SK-N-SH treated with all-trans-retinoic acid at 6 μM for 48 hours (cell line): Measurements from ENCODE around the gene SLC22A6.

Source experiments
- ATAC-seq: fragments of 200-7000 bp; cut with Tn5 transposase; 3 replicates; pipeline ENCODE4 v1.9.1; 2020; ENCODE audit warnings: mild to moderate bottlenecking, moderate library complexity
- ARNTL ChIP-seq: fragments of 450-650 bp; formaldehyde crosslinking; IDR thresholded peaks from 2 replicates; pipeline ENCODE4 v1.5.0; 2020; ENCODE audit warnings: low read depth, mild to moderate bottlenecking, moderate library complexity, borderline replicate concordance
- CREB5 ChIP-seq: fragments of 250-450 bp; sonication (Bioruptor Pico); IDR thresholded peaks from 2 replicates; pipeline ENCODE4 v1.5.1; 2020; ENCODE audit warnings: low read depth, mild to moderate bottlenecking, moderate library complexity
- CSDC2 ChIP-seq: fragments of 250-450 bp; sonication (Bioruptor Pico); IDR thresholded peaks from 2 replicates; pipeline ENCODE4 v1.5.0; 2020; ENCODE audit warnings: mild to moderate bottlenecking, moderate library complexity
- CSRNP3 ChIP-seq: fragments of 250-450 bp; sonication (Bioruptor Pico); IDR thresholded peaks from 2 replicates; pipeline ENCODE4 v1.5.1; 2021; ENCODE audit warnings: mild to moderate bottlenecking, moderate library complexity
- ESRRG ChIP-seq: fragments of 250-450 bp; sonication (Bioruptor Pico); IDR thresholded peaks from 2 replicates; pipeline ENCODE4 v1.6.1; 2021; ENCODE audit warnings: mild to moderate bottlenecking
- GLIS3 ChIP-seq: fragments of 250-450 bp; sonication (Bioruptor Pico); IDR thresholded peaks from 2 replicates; pipeline ENCODE4 v1.5.0; 2020; ENCODE audit warnings: mild to moderate bottlenecking, moderate library complexity
- ISL1 ChIP-seq: fragments of 250-450 bp; sonication (Bioruptor Pico); IDR thresholded peaks from 2 replicates; pipeline ENCODE4 v2.1.2; 2022; ENCODE audit warnings: mild to moderate bottlenecking, moderate library complexity
- OSR1 ChIP-seq: fragments of 250-450 bp; sonication (Bioruptor Pico); IDR thresholded peaks from 2 replicates; pipeline ENCODE4 v1.8.0; 2022; ENCODE audit warnings: moderate library complexity, mild to moderate bottlenecking, inconsistent platforms
- POU6F1 ChIP-seq: fragments of 250-450 bp; sonication (Bioruptor Pico); IDR thresholded peaks from 2 replicates; pipeline ENCODE4 v1.8.0; 2021; ENCODE audit warnings: low read depth, mild to moderate bottlenecking, moderate library complexity, borderline replicate concordance
- PPARA ChIP-seq: fragments of 250-450 bp; sonication (Bioruptor Pico); IDR thresholded peaks from 2 replicates; pipeline ENCODE4 v1.5.0; 2020; ENCODE audit warnings: mild to moderate bottlenecking, borderline replicate concordance
- RARB ChIP-seq: fragments of 250-450 bp; sonication (Bioruptor Pico); IDR thresholded peaks from 2 replicates; pipeline ENCODE4 v1.8.0; 2021; ENCODE audit warnings: mild to moderate bottlenecking, moderate library complexity
- SNAI2 ChIP-seq: fragments of 250-450 bp; sonication (Bioruptor Pico); IDR thresholded peaks from 2 replicates; pipeline ENCODE4 v1.5.0; 2020; ENCODE audit warnings: mild to moderate bottlenecking, moderate library complexity
- TCF4 ChIP-seq: fragments of 250-450 bp; sonication (Bioruptor Pico); IDR thresholded peaks from 2 replicates; pipeline ENCODE4 v1.8.0; 2021; ENCODE audit warnings: mild to moderate bottlenecking, moderate library complexity, borderline replicate concordance
- TOX ChIP-seq: fragments of 250-450 bp; sonication (Bioruptor Pico); IDR thresholded peaks from 2 replicates; pipeline ENCODE4 v1.8.0; 2021; ENCODE audit warnings: mild to moderate bottlenecking, moderate library complexity, borderline replicate concordance
- ZC3H10 ChIP-seq: fragments of 250-450 bp; sonication (Bioruptor Pico); IDR thresholded peaks from 2 replicates; pipeline ENCODE4 v1.5.1; 2021; ENCODE audit warnings: mild to moderate bottlenecking, moderate library complexity
- ZFP3 ChIP-seq: fragments of 250-450 bp; sonication (Bioruptor Pico); IDR thresholded peaks from 2 replicates; pipeline ENCODE4 v1.5.0; 2020; ENCODE audit warnings: mild to moderate bottlenecking, moderate library complexity
- ZFP30 ChIP-seq: fragments of 450-650 bp; formaldehyde crosslinking; IDR thresholded peaks from 2 replicates; pipeline ENCODE4 v1.5.0; 2022; ENCODE audit warnings: mild to moderate bottlenecking, moderate library complexity
- ZNF565 ChIP-seq: fragments of 450-650 bp; formaldehyde crosslinking; conservative IDR thresholded peaks from 2 replicates; pipeline ENCODE4 v1.5.0; 2020; ENCODE audit warnings: low read depth, mild to moderate bottlenecking, moderate library complexity
- ZNF70 ChIP-seq: fragments of 450-650 bp; formaldehyde crosslinking; IDR thresholded peaks from 2 replicates; pipeline ENCODE4 v1.5.0; 2020; ENCODE audit warnings: mild to moderate bottlenecking, moderate library complexity
- ZNF8 ChIP-seq: fragments of 450-650 bp; formaldehyde crosslinking; IDR thresholded peaks from 2 replicates; pipeline ENCODE4 v1.5.0; 2020; ENCODE audit warnings: mild to moderate bottlenecking, moderate library complexity
- TF ChIP-seq, protein P1 (sequence below): fragments of 250-450 bp; sonication (Bioruptor Pico); IDR thresholded peaks from 2 replicates; pipeline ENCODE4 v1.5.0; 2020; ENCODE audit warnings: mild to moderate bottlenecking, moderate library complexity

Gene SLC22A6

DNA sequence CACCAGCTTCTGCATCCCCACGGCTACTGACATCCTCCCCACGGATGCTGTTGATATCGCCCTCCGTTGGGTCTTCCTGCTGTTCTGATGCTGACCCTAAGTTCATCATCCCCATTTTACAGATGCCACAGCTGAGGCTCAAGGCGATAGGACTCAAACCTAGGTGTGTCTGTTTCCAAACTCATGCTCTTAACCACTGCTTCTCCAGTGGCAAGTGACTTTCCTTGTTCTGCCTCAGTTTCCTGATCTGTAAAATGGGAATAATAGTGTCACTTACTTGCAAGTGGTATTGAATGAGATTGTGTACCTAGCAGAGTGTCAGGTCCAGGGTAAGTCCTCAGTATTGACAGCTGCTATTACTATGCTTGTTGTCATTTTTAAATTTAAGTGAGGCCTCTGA, 14.4 kb upstream of the SLC22A6 start:
- no peak for ATAC-seq
- TF ChIP-seq GLIS3 (no peak), POU6F1 (CRISPR knock-in tag) (no peak), ZFP3 (CRISPR knock-in tag) (no peak), CREB5 (CRISPR knock-in tag) (no peak), ZNF70 (no peak), ZC3H10 (CRISPR knock-in tag) (no peak), SNAI2 (CRISPR knock-in tag) (no peak), ARNTL (CRISPR knock-in tag) (no peak), ESRRG (CRISPR knock-in tag) (no peak), CSRNP3 (no peak), TOX (no peak), CSDC2 (no peak), ZNF8 (CRISPR knock-in tag) (no peak), OSR1 (CRISPR knock-in tag) (no peak)
- TF ChIP-seq, protein P1, sequence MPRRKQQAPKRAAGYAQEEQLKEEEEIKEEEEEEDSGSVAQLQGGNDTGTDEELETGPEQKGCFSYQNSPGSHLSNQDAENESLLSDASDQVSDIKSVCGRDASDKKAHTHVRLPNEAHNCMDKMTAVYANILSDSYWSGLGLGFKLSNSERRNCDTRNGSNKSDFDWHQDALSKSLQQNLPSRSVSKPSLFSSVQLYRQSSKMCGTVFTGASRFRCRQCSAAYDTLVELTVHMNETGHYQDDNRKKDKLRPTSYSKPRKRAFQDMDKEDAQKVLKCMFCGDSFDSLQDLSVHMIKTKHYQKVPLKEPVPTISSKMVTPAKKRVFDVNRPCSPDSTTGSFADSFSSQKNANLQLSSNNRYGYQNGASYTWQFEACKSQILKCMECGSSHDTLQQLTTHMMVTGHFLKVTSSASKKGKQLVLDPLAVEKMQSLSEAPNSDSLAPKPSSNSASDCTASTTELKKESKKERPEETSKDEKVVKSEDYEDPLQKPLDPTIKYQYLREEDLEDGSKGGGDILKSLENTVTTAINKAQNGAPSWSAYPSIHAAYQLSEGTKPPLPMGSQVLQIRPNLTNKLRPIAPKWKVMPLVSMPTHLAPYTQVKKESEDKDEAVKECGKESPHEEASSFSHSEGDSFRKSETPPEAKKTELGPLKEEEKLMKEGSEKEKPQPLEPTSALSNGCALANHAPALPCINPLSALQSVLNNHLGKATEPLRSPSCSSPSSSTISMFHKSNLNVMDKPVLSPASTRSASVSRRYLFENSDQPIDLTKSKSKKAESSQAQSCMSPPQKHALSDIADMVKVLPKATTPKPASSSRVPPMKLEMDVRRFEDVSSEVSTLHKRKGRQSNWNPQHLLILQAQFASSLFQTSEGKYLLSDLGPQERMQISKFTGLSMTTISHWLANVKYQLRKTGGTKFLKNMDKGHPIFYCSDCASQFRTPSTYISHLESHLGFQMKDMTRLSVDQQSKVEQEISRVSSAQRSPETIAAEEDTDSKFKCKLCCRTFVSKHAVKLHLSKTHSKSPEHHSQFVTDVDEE, result no peak
- TF ChIP-seq, all 23 proteins: peak for 0

DNA sequence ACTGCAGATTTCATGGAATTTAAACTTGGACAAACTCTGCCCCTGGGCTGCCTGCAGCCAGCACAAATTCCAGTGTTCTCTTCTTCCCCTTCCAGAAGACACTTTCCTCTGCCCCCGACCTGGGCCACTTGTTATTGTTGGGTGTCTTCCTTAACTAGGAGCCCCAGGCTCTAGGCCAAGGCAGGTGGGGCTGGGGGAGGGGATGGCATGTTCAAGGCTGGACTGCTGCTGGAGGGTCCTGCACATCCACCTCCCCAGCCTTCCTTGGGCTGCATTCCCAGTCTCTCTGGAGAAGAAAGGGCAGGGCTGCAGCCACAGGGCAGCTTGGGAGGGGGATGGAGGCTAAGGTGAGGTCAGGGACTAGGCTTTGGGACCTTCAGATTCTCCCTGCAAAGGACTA, 11.5 kb upstream of the SLC22A6 start:
- no peak for TF ChIP-seq PPARA (CRISPR knock-in tag)
- no peak for TF ChIP-seq ZFP3 (CRISPR knock-in tag)
- TF ChIP-seq ARNTL (CRISPR knock-in tag), result no peak
- no peak for TF ChIP-seq ZC3H10 (CRISPR knock-in tag)
- TF ChIP-seq SNAI2 (CRISPR knock-in tag), result no peak
- TF ChIP-seq, protein P1, result no peak
- TF ChIP-seq CSDC2, result no peak
- no peak for TF ChIP-seq TCF4 (CRISPR knock-in tag)
- no peak for TF ChIP-seq TOX
- no peak for TF ChIP-seq ZFP30 (CRISPR knock-in tag)
- no peak for TF ChIP-seq ZNF8 (CRISPR knock-in tag)
- TF ChIP-seq CREB5 (CRISPR knock-in tag), result no peak
- no peak for ATAC-seq

- no peak for TF ChIP-seq RARB (CRISPR knock-in tag)
- TF ChIP-seq TCF4 (CRISPR knock-in tag), result no peak
- TF ChIP-seq ZNF565 (CRISPR knock-in tag), result no peak
- TF ChIP-seq ISL1 (CRISPR knock-in tag), result no peak
- TF ChIP-seq ZNF70, result no peak
- no peak for TF ChIP-seq OSR1 (CRISPR knock-in tag)
- ATAC-seq, result no peak
Measured at GRCh38 chr11:62994775-62995174, 10.0 kb upstream of the SLC22A6 start.
